ENCODE data around the gene THUMPD1. TPM values are rescaled to one million over a fixed set of nuclear protein-coding genes. Genes with fewer than 3 reads are reported as not detected.
"Not testable (repeated sequence)": the region's sequence is repeated elsewhere in the genome, so short reads cannot be mapped to it uniquely, and the experiment has no call there.

The THUMPD1 gene
- total and polyA plus RNA-seq, 7 experiments from 2014 or later, result 41.9 to 107 (median 72.7) TPM

DNA sequence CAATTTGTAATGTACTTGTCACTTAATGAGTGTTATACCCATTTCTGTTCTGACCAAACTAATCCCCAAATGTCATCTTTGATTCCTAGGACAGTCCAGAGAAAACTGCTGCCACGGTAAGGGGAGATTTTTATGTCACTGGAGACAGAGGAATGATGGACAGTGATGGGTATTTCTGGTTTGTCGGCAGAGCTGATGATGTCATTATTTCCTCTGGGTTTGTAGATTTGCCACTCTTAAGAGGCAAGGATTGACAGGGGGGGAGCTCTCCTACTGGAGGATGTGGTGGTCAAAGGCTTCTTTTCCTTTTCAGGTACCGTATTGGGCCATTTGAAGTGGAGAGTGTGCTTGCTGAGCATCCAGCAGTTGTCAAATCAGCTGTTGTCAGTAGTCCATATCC, 12.5 kb downstream of the THUMPD1 start:
- Mint-ChIP-seq H3K27me3 (no peaks in the 10 kb centered on the region), H3K27ac (peak overlapping the region in 2 of 9 donors; percentile 16 to 38), H3K9me3 (no peaks in the 10 kb centered on the region), H3K4me3 (no peak overlapping the region), H3K36me3 (peaks cover 0 to 2% (median 0%) of the 10 kb centered on the region in 5 donors), H3K4me1 (peaks cover 0 to 6% (median 2%) of the 10 kb centered on the region in 7 donors)
- Histone ChIP-seq H3K27ac (ENCODE audit: low read depth, low read length) (no peak overlapping the region), H3K27me3 (ENCODE audit: control insufficient read depth in 2 of 2, insufficient read depth in 2 of 2, low read length in 2 of 2) (no peaks in the 10 kb centered on the region), H3K36me3 (ENCODE audit: control insufficient read depth in 2 of 3, insufficient read depth in 3 of 3, low read length in 3 of 3) (no peaks in the 10 kb centered on the region), H3K9me3 (ENCODE audit: control insufficient read depth in 2 of 3, low read length in 3 of 3) (no peaks in the 10 kb centered on the region), H3K4me1 (ENCODE audit: control insufficient read depth in 2 of 2, insufficient read depth in 2 of 2, low read length in 2 of 2) (no peaks in the 10 kb centered on the region), H3K4me3 (ENCODE audit: low read length) (no peak overlapping the region)
- ChIA-PET POLR2A (no interaction called here), CTCF (no interaction called here)
- DNase-seq (no peak), ATAC-seq (no peak)
- intact Hi-C loops (cut with micrococcal nuclease), result no loop called here

GRCh38 chr16:20727181-20727580, 14.4 kb downstream of the THUMPD1 start:
- intact Hi-C loops (cut with micrococcal nuclease), result no loop called here
- H3K9me3 ChIP-seq (ENCODE audit: control insufficient read depth in 2 of 3, low read length in 3 of 3), result no peaks in the 10 kb centered on the region
- no peaks in the 10 kb centered on the region for H3K36me3 ChIP-seq (ENCODE audit: control insufficient read depth in 2 of 3, insufficient read depth in 3 of 3, low read length in 3 of 3)
- ATAC-seq, result no peak
- Mint-ChIP-seq H3K27ac (no peak overlapping the region), H3K4me1 (peaks cover 0 to 1% (median 0%) of the 10 kb centered on the region in 7 donors), H3K36me3 (no peaks in the 10 kb centered on the region), H3K4me3 (no peak overlapping the region), H3K27me3 (no peaks in the 10 kb centered on the region), H3K9me3 (no peaks in the 10 kb centered on the region)
- H3K27ac ChIP-seq (ENCODE audit: low read depth, low read length), result no peak overlapping the region
- H3K4me1 ChIP-seq (ENCODE audit: control insufficient read depth in 2 of 2, insufficient read depth in 2 of 2, low read length in 2 of 2), result no peaks in the 10 kb centered on the region
- no peak overlapping the region for H3K4me3 ChIP-seq (ENCODE audit: low read length)
- no peak for DNase-seq
- CTCF ChIA-PET, result interaction anchor here (0.6 kb wide), 1 partner anchor 1774 kb away, joined by 5 read pairs; no protein-coding TSS in a partner anchor
- H3K27me3 ChIP-seq (ENCODE audit: control insufficient read depth in 2 of 2, insufficient read depth in 2 of 2, low read length in 2 of 2), result no peaks in the 10 kb centered on the region
- POLR2A ChIA-PET, result no interaction called here

- intact Hi-C loops (cut with micrococcal nuclease), result no loop called here
- Mint-ChIP-seq H3K27ac (no peak overlapping the region), H3K9me3 (no peaks in the 10 kb centered on the region), H3K4me1 (peaks cover 0 to 1% (median 0%) of the 10 kb centered on the region in 7 donors), H3K4me3 (no peak overlapping the region), H3K36me3 (no peaks in the 10 kb centered on the region), H3K27me3 (no peaks in the 10 kb centered on the region)
- H3K4me1 ChIP-seq (ENCODE audit: control insufficient read depth in 2 of 2, insufficient read depth in 2 of 2, low read length in 2 of 2), result no peaks in the 10 kb centered on the region
- no peak for DNase-seq
- CTCF ChIA-PET, result interaction anchor here (0.6 kb wide), 1 partner anchor 17 kb away, joined by 4 read pairs; no protein-coding TSS in a partner anchor
- H3K27me3 ChIP-seq (ENCODE audit: control insufficient read depth in 2 of 2, insufficient read depth in 2 of 2, low read length in 2 of 2), result no peaks in the 10 kb centered on the region
- H3K27ac ChIP-seq (ENCODE audit: low read depth, low read length), result no peak overlapping the region
- POLR2A ChIA-PET, result no interaction called here
- no peak for ATAC-seq
- no peaks in the 10 kb centered on the region for H3K36me3 ChIP-seq (ENCODE audit: control insufficient read depth in 2 of 3, insufficient read depth in 3 of 3, low read length in 3 of 3)
- H3K4me3 ChIP-seq (ENCODE audit: low read length), result no peak overlapping the region
- no peaks in the 10 kb centered on the region for H3K9me3 ChIP-seq (ENCODE audit: control insufficient read depth in 2 of 3, low read length in 3 of 3)
Measured at GRCh38 chr16:20726661-20727060, 15.0 kb downstream of the THUMPD1 start.

- Mint-ChIP-seq H3K9me3 (no peaks in the 10 kb centered on the region), H3K4me3 (no peak overlapping the region), H3K4me1 (peaks cover 0 to 2% (median 0%) of the 10 kb centered on the region in 7 donors), H3K36me3 (peaks cover 0 to 9% (median 4%) of the 10 kb centered on the region in 5 donors), H3K27me3 (no peaks in the 10 kb centered on the region), H3K27ac (no peak overlapping the region)
- Histone ChIP-seq H3K4me1 (ENCODE audit: control insufficient read depth in 2 of 2, insufficient read depth in 2 of 2, low read length in 2 of 2) (no peaks in the 10 kb centered on the region), H3K4me3 (ENCODE audit: low read length) (no peak overlapping the region), H3K27ac (ENCODE audit: low read depth, low read length) (no peak overlapping the region), H3K9me3 (ENCODE audit: control insufficient read depth in 2 of 3, low read length in 3 of 3) (no peaks in the 10 kb centered on the region), H3K36me3 (ENCODE audit: control insufficient read depth in 2 of 3, insufficient read depth in 3 of 3, low read length in 3 of 3) (no peaks in the 10 kb centered on the region), H3K27me3 (ENCODE audit: control insufficient read depth in 2 of 2, insufficient read depth in 2 of 2, low read length in 2 of 2) (no peaks in the 10 kb centered on the region)
- POLR2A ChIA-PET, result no interaction called here
- CTCF ChIA-PET, result no interaction called here
- intact Hi-C loops (cut with micrococcal nuclease), result no loop called here
- DNase-seq (no peak), ATAC-seq (no peak)
Measured at GRCh38 chr16:20720251-20720650, 21.4 kb downstream of the THUMPD1 start.

- POLR2A ChIA-PET; H3K4me1 Mint-ChIP-seq; intact Hi-C loops (cut with micrococcal nuclease); H3K4me1 ChIP-seq (ENCODE audit: control insufficient read depth in 2 of 2, insufficient read depth in 2 of 2, low read length in 2 of 2); H3K27ac ChIP-seq (ENCODE audit: low read depth, low read length); H3K36me3 ChIP-seq (ENCODE audit: control insufficient read depth in 2 of 3, insufficient read depth in 3 of 3, low read length in 3 of 3); H3K27ac Mint-ChIP-seq; H3K9me3 ChIP-seq (ENCODE audit: control insufficient read depth in 2 of 3, low read length in 3 of 3); ATAC-seq; H3K27me3 ChIP-seq (ENCODE audit: control insufficient read depth in 2 of 2, insufficient read depth in 2 of 2, low read length in 2 of 2); H3K27me3 Mint-ChIP-seq; H3K4me3 Mint-ChIP-seq; H3K9me3 Mint-ChIP-seq; DNase-seq; H3K4me3 ChIP-seq (ENCODE audit: low read length): not testable (repeated sequence)
- peaks cover 0 to 22% (median 19%) of the 10 kb centered on the region in 5 donors for H3K36me3 Mint-ChIP-seq
- CTCF ChIA-PET, result interaction anchor here (1.3 kb wide), 1 partner anchor 9 kb away, joined by 3 read pairs; no protein-coding TSS in a partner anchor
Measured at GRCh38 chr16:20717718-20718117, 23.9 kb downstream of the THUMPD1 start.

- Mint-ChIP-seq H3K4me3 (no peak overlapping the region), H3K36me3 (peaks cover 0 to 24% (median 16%) of the 10 kb centered on the region in 5 donors), H3K27me3 (no peaks in the 10 kb centered on the region), H3K27ac (no peak overlapping the region), H3K9me3 (no peaks in the 10 kb centered on the region), H3K4me1 (no peaks in the 10 kb centered on the region)
- no peak overlapping the region for H3K27ac ChIP-seq (ENCODE audit: low read depth, low read length)
- no peaks in the 10 kb centered on the region for H3K4me1 ChIP-seq (ENCODE audit: control insufficient read depth in 2 of 2, insufficient read depth in 2 of 2, low read length in 2 of 2)
- no peaks in the 10 kb centered on the region for H3K9me3 ChIP-seq (ENCODE audit: control insufficient read depth in 2 of 3, low read length in 3 of 3)
- no peak for ATAC-seq
- no peak for DNase-seq
- POLR2A ChIA-PET, result no interaction called here
- H3K27me3 ChIP-seq (ENCODE audit: control insufficient read depth in 2 of 2, insufficient read depth in 2 of 2, low read length in 2 of 2), result no peaks in the 10 kb centered on the region
- CTCF ChIA-PET, result interaction anchor here (0.6 kb wide), 1 partner anchor 583 kb away, joined by 6 read pairs; no protein-coding TSS in a partner anchor
- intact Hi-C loops (cut with micrococcal nuclease), result no loop called here
- H3K36me3 ChIP-seq (ENCODE audit: control insufficient read depth in 2 of 3, insufficient read depth in 3 of 3, low read length in 3 of 3), result no peaks in the 10 kb centered on the region
- no peak overlapping the region for H3K4me3 ChIP-seq (ENCODE audit: low read length)
Measured at GRCh38 chr16:20711277-20711911, 30.2 kb downstream of the THUMPD1 start.

- H3K4me3 ChIP-seq (ENCODE audit: low read length); intact Hi-C loops (cut with micrococcal nuclease); H3K9me3 ChIP-seq (ENCODE audit: control insufficient read depth in 2 of 3, low read length in 3 of 3); DNase-seq; H3K4me1 ChIP-seq (ENCODE audit: control insufficient read depth in 2 of 2, insufficient read depth in 2 of 2, low read length in 2 of 2); H3K27ac ChIP-seq (ENCODE audit: low read depth, low read length); H3K36me3 ChIP-seq (ENCODE audit: control insufficient read depth in 2 of 3, insufficient read depth in 3 of 3, low read length in 3 of 3); H3K9me3 Mint-ChIP-seq; H3K4me1 Mint-ChIP-seq; H3K27ac Mint-ChIP-seq; H3K27me3 Mint-ChIP-seq; H3K4me3 Mint-ChIP-seq; ATAC-seq; H3K27me3 ChIP-seq (ENCODE audit: control insufficient read depth in 2 of 2, insufficient read depth in 2 of 2, low read length in 2 of 2); POLR2A ChIA-PET: not testable (repeated sequence)
- CTCF ChIA-PET, result interaction anchor here (1.2 kb wide), 1 partner anchor 9 kb away, joined by 3 read pairs; no protein-coding TSS in a partner anchor
- peaks cover 0 to 20% (median 10%) of the 10 kb centered on the region in 5 donors for H3K36me3 Mint-ChIP-seq
Measured at GRCh38 chr16:20708129-20708528, 33.5 kb downstream of the THUMPD1 start.
